GM12874 (cell line): ENCODE measurements around the gene NKX6-1.

Experiments
- CTCF ChIP-seq: IDR thresholded peaks from 2 replicates; pipeline ENCODE4 v1.5.1; 2011; ENCODE audit warnings: low read depth, mild to moderate bottlenecking, control low read depth, low read length, moderate library complexity; ENCODE audit not compliant: insufficient read depth

The NKX6-1 gene

GRCh38 chr4:84483688-84484087, 15.4 kb downstream of the NKX6-1 start:
- TF ChIP-seq CTCF, result no peak

- TF ChIP-seq CTCF, result no peak
Measured at GRCh38 chr4:84482564-84483563, 16.2 kb downstream of the NKX6-1 start.

GRCh38 chr4:84481860-84482245, 17.2 kb downstream of the NKX6-1 start:
- no peak for TF ChIP-seq CTCF

GRCh38 chr4:84481077-84481859, 17.8 kb downstream of the NKX6-1 start:
- TF ChIP-seq CTCF, result no peak

- no peak for TF ChIP-seq CTCF
Measured at GRCh38 chr4:84480082-84480481, 19.0 kb downstream of the NKX6-1 start.

GRCh38 chr4:84479663-84480062, 19.4 kb downstream of the NKX6-1 start:
- no peak for TF ChIP-seq CTCF

- TF ChIP-seq CTCF, result no peak
Measured at GRCh38 chr4:84477738-84478137, 21.4 kb downstream of the NKX6-1 start.
